GM23338 (cell line): ENCODE data around the gene ZNF497.

Source experiments
- CTCF ChIP-seq, 2 experiments: fragments of 200-600 bp in 1 of 2; sonication (generic) in 1 of 2; conservative IDR thresholded peaks; 2 replicates each; pipeline versions ENCODE4 v1.5.1 to v1.6.1; 2016 to 2017; ENCODE audit warnings: antibody characterized with exemption in 2 of 2, low read depth in 2 of 2, mild to moderate bottlenecking in 2 of 2, moderate library complexity in 1 of 2
- EZH2 ChIP-seq: fragments of 200-600 bp; sonication (generic); IDR thresholded peaks from one replicate; pipeline ENCODE4 v1.8.0; 2017; ENCODE audit warnings: antibody characterized with exemption, mild to moderate bottlenecking, low read depth; ENCODE audit not compliant: unreplicated experiment
- EZH2phosphoT487 ChIP-seq: fragments of 200-600 bp; sonication (generic); IDR thresholded peaks from one replicate; pipeline ENCODE4 v1.8.1; 2018; ENCODE audit warnings: antibody characterized with exemption; ENCODE audit not compliant: unreplicated experiment
- JUNB ChIP-seq: IDR thresholded peaks from one replicate; pipeline ENCODE4 v1.6.1; 2016; ENCODE audit warnings: antibody characterized with exemption; ENCODE audit not compliant: unreplicated experiment
- NANOG ChIP-seq: IDR thresholded peaks from 2 replicates; pipeline ENCODE4 v1.6.1; 2016; ENCODE audit warnings: antibody characterized with exemption, borderline replicate concordance
- POLR2AphosphoS5 ChIP-seq: IDR thresholded peaks from 2 replicates; pipeline ENCODE4 v1.6.1; 2016; ENCODE audit warnings: antibody characterized with exemption, low read depth
- REST ChIP-seq: IDR thresholded peaks from one replicate; pipeline ENCODE4 v1.6.1; 2018; ENCODE audit warnings: antibody characterized with exemption; ENCODE audit not compliant: unreplicated experiment
- ZNF114 ChIP-seq: fragments of 250-450 bp; sonication (Bioruptor Pico); IDR thresholded peaks from 2 replicates; pipeline ENCODE4 v1.5.0; 2020; ENCODE audit warnings: mild to moderate bottlenecking, moderate library complexity

- no peak for TF ChIP-seq CTCF (conservative IDR thresholded peaks at IDR 0.05; ENCODE audit: low read depth in 2 of 2)
- no peak for TF ChIP-seq JUNB
- no peak for TF ChIP-seq REST
- no peak for TF ChIP-seq POLR2AphosphoS5
- no peak for TF ChIP-seq ZNF114 (CRISPR knock-in tag)
- no peak for TF ChIP-seq NANOG
- TF ChIP-seq EZH2phosphoT487 = no peak
- TF ChIP-seq EZH2 = no peak
These were observed 5.3 kb upstream of the ZNF497 start for GRCh38 chr19:58367698-58368454.
